ENCODE measurements around the gene CFAP300. TPM values are rescaled to one million over a fixed set of nuclear protein-coding genes. Genes with fewer than 3 reads are reported as not detected.

The CFAP300 gene
- total and polyA plus RNA-seq, 2 donors (not counting 1 experiment from before 2014, with no cell fraction given): not detected

GRCh38 chr11:102036757-102037156 lies 10.5 kb upstream of the CFAP300 start:
- Mint-ChIP-seq H3K4me3 (no peak overlapping the region), H3K27ac (no peak overlapping the region), H3K9me3 (ENCODE audit: insufficient read depth) (no peaks in the 10 kb centered on the region), H3K27me3 (peaks cover 10% of the 10 kb centered on the region), H3K4me1 (no peaks in the 10 kb centered on the region)
- Histone ChIP-seq H3K9ac (ENCODE audit: low read length) (no peak overlapping the region), H2AFZ (ENCODE audit: insufficient read depth, low read depth, low read length, poor library complexity, severe bottlenecking) (no peak overlapping the region), H3K4me1 (ENCODE audit: control insufficient read depth in 2 of 2, insufficient read depth in 2 of 2, low read length in 2 of 2) (no peaks in the 10 kb centered on the region), H3K4me3 (ENCODE audit: control extremely low read depth in 1 of 5, extremely low read depth in 1 of 5, insufficient read depth in 1 of 5, low read depth in 2 of 5, low read length in 4 of 5) (no peak overlapping the region), H3K9me3 (ENCODE audit: control extremely low read depth in 1 of 3, control insufficient read depth in 2 of 3, insufficient read depth in 1 of 3, low read length in 2 of 3) (no peaks in the 10 kb centered on the region), H3K4me2 (replicated peaks; ENCODE audit: low read depth, low read length, poor library complexity, severe bottlenecking) (no peak overlapping the region), H3K36me3 (replicated peaks in 1 of 2; ENCODE audit: control extremely low read depth in 1 of 2, control insufficient read depth in 1 of 2, extremely low read depth in 1 of 2, insufficient read depth in 2 of 2, low read length in 1 of 2) (no peaks in the 10 kb centered on the region), H3K79me2 (ENCODE audit: control insufficient read depth, insufficient read depth, low read length) (no peaks in the 10 kb centered on the region), H4K20me1 (ENCODE audit: control insufficient read depth, insufficient read depth, low read length, poor library complexity, severe bottlenecking) (no peaks in the 10 kb centered on the region), H3K27me3 (replicated peaks in 1 of 4; ENCODE audit: control extremely low read depth in 1 of 4, control insufficient read depth in 3 of 4, insufficient read depth in 4 of 4, low read length in 3 of 4) (no peaks in the 10 kb centered on the region), H3K27ac (ENCODE audit: low read length in 2 of 2) (no peak overlapping the region)
- CTCF ChIA-PET: no interaction called here
- no CpG with 5 or more reads among the region's 1 CpG for WGBS (ENCODE audit: insufficient coverage)
- ATAC-seq (ENCODE audit: low read depth): no peak
- TF ChIP-seq CTCF (IDR thresholded peaks at IDR 0.05) (no peak), EZH2 (IDR thresholded peaks at IDR 0.05; ENCODE audit: borderline replicate concordance, insufficient read depth, low read depth, low read length, poor library complexity, severe bottlenecking) (no peak)
- POLR2A ChIA-PET: no interaction called here
- intact Hi-C loops (cut with micrococcal nuclease): no loop called here
- DNase-seq: no peak

DNA sequence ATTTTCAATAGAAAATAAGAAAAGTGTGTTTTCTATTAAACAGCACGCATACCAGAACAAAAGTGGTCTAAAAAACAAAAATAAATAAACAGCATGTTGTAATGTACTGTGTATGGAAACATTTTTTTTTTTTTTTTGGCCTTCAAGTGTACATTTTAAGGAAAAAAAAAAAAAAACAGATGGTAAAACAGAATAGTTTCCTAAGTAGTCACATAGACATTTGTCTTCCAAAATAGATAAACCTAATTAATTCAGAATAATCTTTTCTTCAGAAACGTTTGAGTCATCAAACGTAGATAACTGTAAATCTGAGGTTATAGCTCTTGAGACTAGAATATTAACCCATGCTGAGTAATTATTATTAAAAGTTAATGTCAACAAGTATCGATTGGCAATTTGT lies 396 bp upstream of the CFAP300 start:
- POLR2A ChIA-PET: no interaction called here
- peak overlapping the region; percentile 52 for H3K4me3 Mint-ChIP-seq
- H3K9ac ChIP-seq (ENCODE audit: low read length): peak overlapping the region; percentile 29

More for the DNA sequence above, 396 bp upstream of the CFAP300 start:
- DNase-seq (no peak), ATAC-seq (ENCODE audit: low read depth) (no peak)
- peak overlapping the region in 1 of 5 experiments; percentile 18 for H3K4me3 ChIP-seq (ENCODE audit: control extremely low read depth in 1 of 5, extremely low read depth in 1 of 5, insufficient read depth in 1 of 5, low read depth in 2 of 5, low read length in 4 of 5)
- peaks cover 0 to 21% (median 14%) of the 10 kb centered on the region in 4 experiments for H3K27me3 ChIP-seq (replicated peaks in 1 of 4; ENCODE audit: control extremely low read depth in 1 of 4, control insufficient read depth in 3 of 4, insufficient read depth in 4 of 4, low read length in 3 of 4)
- no peaks in the 10 kb centered on the region for H3K36me3 ChIP-seq (replicated peaks in 1 of 2; ENCODE audit: control extremely low read depth in 1 of 2, control insufficient read depth in 1 of 2, extremely low read depth in 1 of 2, insufficient read depth in 2 of 2, low read length in 1 of 2)
- Mint-ChIP-seq H3K9me3 (ENCODE audit: insufficient read depth) (no peaks in the 10 kb centered on the region), H3K27me3 (peaks cover 49% of the 10 kb centered on the region), H3K4me1 (peaks cover 9% of the 10 kb centered on the region), H3K27ac (no peak overlapping the region)
- peaks cover 0 to 10% (median 0%) of the 10 kb centered on the region in 3 donors for H3K9me3 ChIP-seq (ENCODE audit: control extremely low read depth in 1 of 3, control insufficient read depth in 2 of 3, insufficient read depth in 1 of 3, low read length in 2 of 3)
- H4K20me1 ChIP-seq (ENCODE audit: control insufficient read depth, insufficient read depth, low read length, poor library complexity, severe bottlenecking): no peaks in the 10 kb centered on the region
- WGBS (ENCODE audit: insufficient coverage): no CpG with 5 or more reads among the region's 4 CpGs
- TF ChIP-seq EZH2 (IDR thresholded peaks at IDR 0.05; ENCODE audit: borderline replicate concordance, insufficient read depth, low read depth, low read length, poor library complexity, severe bottlenecking) (no peak), CTCF (IDR thresholded peaks at IDR 0.05) (no peak)
- H3K79me2 ChIP-seq (ENCODE audit: control insufficient read depth, insufficient read depth, low read length): no peaks in the 10 kb centered on the region
- peak overlapping the region; percentile 63 for H3K4me2 ChIP-seq (replicated peaks; ENCODE audit: low read depth, low read length, poor library complexity, severe bottlenecking)
- H2AFZ ChIP-seq (ENCODE audit: insufficient read depth, low read depth, low read length, poor library complexity, severe bottlenecking): peak overlapping the region; percentile 40
- peaks cover 8% of the 10 kb centered on the region in 2 donors for H3K4me1 ChIP-seq (ENCODE audit: control insufficient read depth in 2 of 2, insufficient read depth in 2 of 2, low read length in 2 of 2)
- CTCF ChIA-PET: no interaction called here
- intact Hi-C loops (cut with micrococcal nuclease): no loop called here
- no peak overlapping the region for H3K27ac ChIP-seq (ENCODE audit: low read length in 2 of 2)

All from B cell (primary cell).